ENCODE measurements around the gene COX6A2. TPM values are rescaled to one million over a fixed set of nuclear protein-coding genes. Genes with fewer than 3 reads are reported as not detected.

COX6A2 gene
- total RNA-seq, 2 experiments from 2014 or later = not detected

- Histone ChIP-seq H3K27ac (ENCODE audit: low read depth in 1 of 2, low read length in 2 of 2) (no peak overlapping the region), H3K4me3 (ENCODE audit: low read length) (no peak overlapping the region), H3K4me1 (ENCODE audit: insufficient read depth, low read length) (peaks cover 8% of the 10 kb centered on the region), H3K9me3 (ENCODE audit: control insufficient read depth in 1 of 2, insufficient read depth in 1 of 2, low read length in 2 of 2) (no peaks in the 10 kb centered on the region), H3K27me3 (ENCODE audit: control insufficient read depth in 1 of 2, insufficient read depth in 2 of 2, low read length in 2 of 2) (no peaks in the 10 kb centered on the region), H3K36me3 (ENCODE audit: insufficient read depth, low read length) (no peaks in the 10 kb centered on the region)
- no peaks in the 10 kb centered on the region for H3K9me3 Mint-ChIP-seq
- H3K4me3 Mint-ChIP-seq = no peak overlapping the region
- no peak for TF ChIP-seq CTCF (IDR thresholded peaks at IDR 0.05)
- ChIA-PET CTCF (no interaction called here), POLR2A (no interaction called here)
- H3K4me1 Mint-ChIP-seq (ENCODE audit: low read depth) = no peaks in the 10 kb centered on the region
- ATAC-seq (ENCODE audit: poor library complexity) (no peak), DNase-seq (no peak)
- no peak overlapping the region for H3K27ac Mint-ChIP-seq
- intact Hi-C loops (cut with DNase I, micrococcal nuclease) = no loop called here
- H3K36me3 Mint-ChIP-seq (ENCODE audit: low read depth) = no peaks in the 10 kb centered on the region
- no peaks in the 10 kb centered on the region for H3K27me3 Mint-ChIP-seq
Measured at GRCh38 chr16:31411024-31411844, 16.9 kb downstream of the COX6A2 start.

- no peak for TF ChIP-seq CTCF (IDR thresholded peaks at IDR 0.05)
- Mint-ChIP-seq H3K36me3 (ENCODE audit: low read depth) (no peaks in the 10 kb centered on the region), H3K4me3 (no peak overlapping the region), H3K27me3 (no peaks in the 10 kb centered on the region), H3K4me1 (ENCODE audit: low read depth) (no peaks in the 10 kb centered on the region), H3K9me3 (no peaks in the 10 kb centered on the region), H3K27ac (no peak overlapping the region)
- Histone ChIP-seq H3K27ac (ENCODE audit: low read depth in 1 of 2, low read length in 2 of 2) (no peak overlapping the region), H3K36me3 (ENCODE audit: insufficient read depth, low read length) (no peaks in the 10 kb centered on the region), H3K4me3 (ENCODE audit: low read length) (no peak overlapping the region), H3K27me3 (ENCODE audit: control insufficient read depth in 1 of 2, insufficient read depth in 2 of 2, low read length in 2 of 2) (no peaks in the 10 kb centered on the region), H3K9me3 (ENCODE audit: control insufficient read depth in 1 of 2, insufficient read depth in 1 of 2, low read length in 2 of 2) (no peaks in the 10 kb centered on the region), H3K4me1 (ENCODE audit: insufficient read depth, low read length) (peaks cover 8% of the 10 kb centered on the region)
- intact Hi-C loops (cut with DNase I, micrococcal nuclease) = no loop called here
- ChIA-PET POLR2A (no interaction called here), CTCF (no interaction called here)
- DNase-seq (no peak), ATAC-seq (ENCODE audit: poor library complexity) (no peak)
Measured at GRCh38 chr16:31410082-31410481, 18.1 kb downstream of the COX6A2 start.

GRCh38 chr16:31409433-31409832 lies 18.7 kb downstream of the COX6A2 start:
- H3K9me3 Mint-ChIP-seq = no peaks in the 10 kb centered on the region
- intact Hi-C loops (cut with DNase I, micrococcal nuclease) = loop anchor here in 1 of 2 experiments (10.0 kb wide), 1 partner anchor 165 kb away; no protein-coding TSS in a partner anchor
- TF ChIP-seq CTCF (IDR thresholded peaks at IDR 0.05) = no peak
- no peaks in the 10 kb centered on the region for H3K36me3 Mint-ChIP-seq (ENCODE audit: low read depth)
- H3K4me3 Mint-ChIP-seq = no peak overlapping the region
- H3K27me3 Mint-ChIP-seq = no peaks in the 10 kb centered on the region
- no peaks in the 10 kb centered on the region for H3K36me3 ChIP-seq (ENCODE audit: insufficient read depth, low read length)
- ATAC-seq (ENCODE audit: poor library complexity) (no peak), DNase-seq (no peak)
- H3K27ac Mint-ChIP-seq = no peak overlapping the region
- H3K27ac ChIP-seq (ENCODE audit: low read depth in 1 of 2, low read length in 2 of 2) = no peak overlapping the region
- no peak overlapping the region for H3K4me3 ChIP-seq (ENCODE audit: low read length)
- CTCF ChIA-PET = no interaction called here
- H3K27me3 ChIP-seq (ENCODE audit: control insufficient read depth in 1 of 2, insufficient read depth in 2 of 2, low read length in 2 of 2) = no peaks in the 10 kb centered on the region
- POLR2A ChIA-PET = no interaction called here
- H3K9me3 ChIP-seq (ENCODE audit: control insufficient read depth in 1 of 2, insufficient read depth in 1 of 2, low read length in 2 of 2) = no peaks in the 10 kb centered on the region
- peaks cover 2% of the 10 kb centered on the region for H3K4me1 ChIP-seq (ENCODE audit: insufficient read depth, low read length)
- no peaks in the 10 kb centered on the region for H3K4me1 Mint-ChIP-seq (ENCODE audit: low read depth)
